Mesothelial cell of epicardium (in vitro differentiated cells): ENCODE results near the gene SIK3. TPM values are rescaled to one million over a fixed set of nuclear protein-coding genes. Genes with fewer than 3 reads are reported as not detected.

Experiments
- DNase-seq, 2 experiments: peaks; one replicate each; pipeline ENCODE4 v3.0.0; 2021; ENCODE audit warnings: low spot score in 2 of 2; ENCODE audit not compliant: unreplicated experiment in 2 of 2
- H3K27ac Mint-ChIP-seq: 2 replicates; pipeline ENCODE4 v1.8.0; 2021; ENCODE audit warnings: mixed read lengths
- H3K27me3 Mint-ChIP-seq: 2 replicates; pipeline ENCODE4 v1.8.0; 2021; ENCODE audit warnings: low read depth, mixed read lengths
- H3K36me3 Mint-ChIP-seq: 2 replicates; pipeline ENCODE4 v1.8.0; 2021; ENCODE audit warnings: mixed read lengths
- H3K4me1 Mint-ChIP-seq: 2 replicates; pipeline ENCODE4 v1.8.0; 2021; ENCODE audit warnings: mixed read lengths
- H3K4me3 Mint-ChIP-seq: 2 replicates; pipeline ENCODE4 v1.8.0; 2021; ENCODE audit warnings: mild to moderate bottlenecking, moderate library complexity, mixed read lengths
- H3K9me3 Mint-ChIP-seq: 2 replicates; pipeline ENCODE4 v1.8.0; 2021; ENCODE audit warnings: mixed read lengths
- CTCF ChIP-seq: fragments of 200-600 bp; sonication (generic); IDR thresholded peaks from one replicate; pipeline ENCODE4 v1.5.0; 2021; ENCODE audit warnings: antibody characterized with exemption; ENCODE audit not compliant: unreplicated experiment
- total RNA-seq: library from RNA; stranded (reverse); gene quantifications from 3 replicates; pipeline ENCODE4 v1.2.1, GENCODE V29; 2021

Gene SIK3
- total RNA-seq, 1 donor from 2014 or later = 35.6 TPM

DNA sequence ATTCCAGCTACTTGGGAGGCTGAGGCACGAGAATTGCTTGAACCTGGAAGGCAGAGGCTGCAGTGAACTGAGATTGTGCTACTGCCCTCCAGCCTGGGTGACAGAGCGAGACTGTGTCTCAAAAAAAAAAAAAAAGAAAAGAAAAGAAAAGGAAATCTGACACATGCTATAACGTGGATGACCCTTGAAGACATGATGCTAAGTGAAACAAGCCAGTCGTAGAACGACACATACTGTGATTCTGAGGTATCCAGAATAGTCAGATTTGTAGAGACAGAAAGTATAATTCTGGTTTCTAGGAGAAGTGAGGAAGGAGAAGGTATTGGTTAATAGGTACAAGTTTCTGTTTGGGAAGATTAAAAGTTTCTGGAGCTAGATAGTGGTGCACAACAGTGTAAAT, 299.9 kb downstream of the SIK3 start:
- H3K27ac Mint-ChIP-seq = no peak overlapping the region

GRCh38 chr11:116797816-116798215, 300.4 kb downstream of the SIK3 start:
- H3K27me3 Mint-ChIP-seq = peaks cover 8% of the 10 kb centered on the region
- no peak for DNase-seq
- H3K4me1 Mint-ChIP-seq = no peaks in the 10 kb centered on the region
- no peak for TF ChIP-seq CTCF
- no peak overlapping the region for H3K27ac Mint-ChIP-seq
- no peak overlapping the region for H3K4me3 Mint-ChIP-seq
- H3K36me3 Mint-ChIP-seq = no peaks in the 10 kb centered on the region
- H3K9me3 Mint-ChIP-seq = peaks cover 4% of the 10 kb centered on the region

More for the DNA sequence above, 299.9 kb downstream of the SIK3 start:
- no peaks in the 10 kb centered on the region for H3K4me1 Mint-ChIP-seq
- H3K36me3 Mint-ChIP-seq = no peaks in the 10 kb centered on the region
- H3K4me3 Mint-ChIP-seq = no peak overlapping the region
- TF ChIP-seq CTCF = no peak
- peaks cover 4% of the 10 kb centered on the region for H3K9me3 Mint-ChIP-seq
- no peak for DNase-seq
- peaks cover 9% of the 10 kb centered on the region for H3K27me3 Mint-ChIP-seq

- no peak for TF ChIP-seq CTCF
- no peak overlapping the region for H3K4me3 Mint-ChIP-seq
These were observed 301.7 kb downstream of the SIK3 start for GRCh38 chr11:116796548-116796947.

DNA sequence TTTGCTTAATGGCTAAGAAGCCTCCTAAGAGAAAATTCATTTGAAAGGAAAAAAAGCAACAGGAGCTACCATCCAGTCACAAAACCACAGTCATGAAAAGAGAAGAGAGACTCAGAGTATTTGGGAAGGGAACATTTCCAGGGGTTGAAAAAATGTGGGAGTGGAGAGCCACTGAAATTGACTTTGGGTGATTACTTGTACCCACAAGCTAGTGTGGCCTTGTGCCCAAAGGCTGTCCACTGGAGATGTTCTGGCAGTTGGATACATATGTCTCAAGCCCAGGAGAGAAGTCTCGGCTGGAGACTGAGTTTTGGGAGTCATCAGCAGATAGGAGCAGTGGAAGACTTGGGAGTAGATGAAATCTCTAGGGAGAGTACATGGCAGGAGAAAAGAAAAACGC, 303.4 kb downstream of the SIK3 start:
- peaks cover 2% of the 10 kb centered on the region for H3K4me1 Mint-ChIP-seq
- no peak for DNase-seq
- H3K27me3 Mint-ChIP-seq = peaks cover 10% of the 10 kb centered on the region
- no peak overlapping the region for H3K27ac Mint-ChIP-seq
- no peaks in the 10 kb centered on the region for H3K36me3 Mint-ChIP-seq
- peaks cover 4% of the 10 kb centered on the region for H3K9me3 Mint-ChIP-seq
- no peak overlapping the region for H3K4me3 Mint-ChIP-seq
- TF ChIP-seq CTCF = no peak

More at GRCh38 chr11:116796548-116796947, 301.7 kb downstream of the SIK3 start:
- DNase-seq = no peak
- peaks cover 4% of the 10 kb centered on the region for H3K9me3 Mint-ChIP-seq
- peaks cover 4% of the 10 kb centered on the region for H3K27me3 Mint-ChIP-seq
- H3K36me3 Mint-ChIP-seq = no peaks in the 10 kb centered on the region
- H3K4me1 Mint-ChIP-seq = no peaks in the 10 kb centered on the region
- no peak overlapping the region for H3K27ac Mint-ChIP-seq

DNA sequence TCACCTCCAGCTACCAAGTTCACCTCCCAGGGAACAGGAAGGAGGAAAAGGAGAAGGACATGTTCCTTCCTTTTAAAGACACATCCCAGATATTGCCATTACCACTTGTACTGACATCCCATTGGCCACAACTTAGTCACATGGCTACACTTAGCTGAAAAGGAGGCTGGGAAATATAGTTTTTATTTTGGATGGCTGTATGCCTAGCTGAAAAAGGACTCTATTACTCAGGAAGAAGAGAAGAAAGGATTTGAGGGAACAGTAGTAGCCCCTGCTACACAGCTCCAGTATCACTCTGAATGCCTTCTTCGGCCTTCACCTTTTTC, 304.5 kb downstream of the SIK3 start:
- Mint-ChIP-seq H3K36me3 (no peaks in the 10 kb centered on the region), H3K27me3 (peaks cover 6% of the 10 kb centered on the region), H3K27ac (no peak overlapping the region), H3K4me3 (no peak overlapping the region), H3K4me1 (peaks cover 2% of the 10 kb centered on the region), H3K9me3 (peaks cover 4% of the 10 kb centered on the region)
- DNase-seq = no peak
- no peak for TF ChIP-seq CTCF

Other genes with a start within 250 kb of the SIK3 start
- gene PAFAH1B2, start 45.9 kb upstream of the SIK3 start, total RNA-seq = 95.0 to 98.6 TPM (median 97.3 TPM) in 3 replicates
- gene SIDT2, start 80.3 kb upstream of the SIK3 start, total RNA-seq = 37.6 to 41.7 TPM (median 39.4 TPM) in 3 replicates
- gene TAGLN, start 100.9 kb upstream of the SIK3 start, total RNA-seq = 192 to 206 TPM (median 197 TPM) in 3 replicates
- 57.0 to 66.0 TPM (median 64.4 TPM) in 3 replicates for gene PCSK7, start 133.6 kb upstream of the SIK3 start, total RNA-seq
- gene RNF214, start 134.2 kb upstream of the SIK3 start, total RNA-seq = 39.5 to 44.8 TPM (median 39.9 TPM) in 3 replicates
- gene BACE1-AS, start 192.9 kb upstream of the SIK3 start, total RNA-seq = 15.8 to 20.0 TPM (median 16.6 TPM) in 3 replicates
- 38.1 to 40.9 TPM (median 40.3 TPM) in 3 replicates for gene BACE1, start 217.8 kb upstream of the SIK3 start, total RNA-seq
- gene CEP164, start 229.4 kb upstream of the SIK3 start, total RNA-seq = 46.2 to 51.1 TPM (median 48.6 TPM) in 3 replicates